IMR-90 (cell line): ENCODE measurements around the gene VCL. TPM values are rescaled to one million over a fixed set of nuclear protein-coding genes. Genes with fewer than 3 reads are reported as not detected.

Experiments used
- ATAC-seq: fragments of 200-7000 bp; cut with Tn5 transposase; 2 replicates; pipeline ENCODE4 v1.9.1; 2020; ENCODE audit warnings: low read depth, mild to moderate bottlenecking, moderate library complexity
- BruUV-seq: library from RNA; stranded (reverse); fragments of 400-500 nt; replicated peaks from 2 replicates; lab custom pipeline; 2021; lab: Mats Ljungman, UMichigan
- CTCF ChIA-PET: fragments of 300-600 bp; formaldehyde crosslinking; extraction: SDS; loops from one replicate; lab custom pipeline; 2021; ENCODE audit warnings: antibody characterized with exemption; lab: Yijun Ruan, JAX
- POLR2A ChIA-PET: fragments of 300-600 bp; sonication (Branson Sonifier 250); formaldehyde crosslinking; loops from one replicate; lab custom pipeline; 2022; ENCODE audit warnings: antibody characterized with exemption; ENCODE audit not compliant: unreplicated experiment; lab: Charles Lee
- DNase-seq: peaks from one replicate; pipeline ENCODE4 v3.0.0; 2013
- H2AFZ ChIP-seq: replicated peaks from 2 replicates; pipeline ENCODE3; 2013; ENCODE audit warnings: low read length, mild to moderate bottlenecking; ENCODE audit not compliant: poor library complexity
- H2AK5ac ChIP-seq: 2 replicates; pipeline ENCODE4 v1.6.1; 2013; ENCODE audit warnings: low read depth, low read length, inconsistent platforms
- H2AK9ac ChIP-seq: replicated peaks from 2 replicates; pipeline ENCODE3; 2013; ENCODE audit warnings: mild to moderate bottlenecking, low read depth, low read length, moderate library complexity; ENCODE audit not compliant: poor library complexity
- H2BK120ac ChIP-seq: 2 replicates; pipeline ENCODE4 v1.6.1; 2013; ENCODE audit warnings: low read depth, low read length, inconsistent platforms
- H2BK15ac ChIP-seq: 3 replicates; pipeline ENCODE4 v1.6.1; 2013; ENCODE audit warnings: low read depth, low read length, inconsistent platforms
- H2BK20ac ChIP-seq: 2 replicates; pipeline ENCODE4 v1.6.1; 2013; ENCODE audit warnings: low read depth, mild to moderate bottlenecking, inconsistent platforms, low read length, moderate library complexity
- H2BK5ac ChIP-seq: 2 replicates; pipeline ENCODE4 v1.6.1; 2013; ENCODE audit warnings: mild to moderate bottlenecking, low read depth, low read length, inconsistent platforms; ENCODE audit not compliant: poor library complexity, severe bottlenecking
- H3K14ac ChIP-seq: replicated peaks from 2 replicates; pipeline ENCODE4 v1.6.1; 2013; ENCODE audit warnings: low read depth, low read length, inconsistent platforms
- H3K18ac ChIP-seq: 2 replicates; pipeline ENCODE4 v1.6.1; 2013; ENCODE audit warnings: low read depth, low read length, control low read depth
- H3K23ac ChIP-seq: 2 replicates; pipeline ENCODE4 v1.6.1; 2013; ENCODE audit warnings: low read depth, low read length, inconsistent platforms
- H3K27ac ChIP-seq: 2 replicates; pipeline ENCODE4 v1.5.1; 2013; ENCODE audit warnings: mild to moderate bottlenecking, control low read depth, low read length; ENCODE audit not compliant: insufficient read depth
- H3K27me3 ChIP-seq: 2 replicates; pipeline ENCODE4 v1.6.1; 2013; ENCODE audit warnings: low read length; ENCODE audit not compliant: control insufficient read depth, insufficient read depth
- H3K36me3 ChIP-seq: 2 replicates; pipeline ENCODE4 v1.6.1; 2013; ENCODE audit warnings: low read length, mixed read lengths; ENCODE audit not compliant: control insufficient read depth, insufficient read depth
- H3K4ac ChIP-seq: 2 replicates; pipeline ENCODE4 v1.6.1; 2013; ENCODE audit warnings: low read depth, low read length, inconsistent platforms
- H3K4me1 ChIP-seq: 2 replicates; pipeline ENCODE4 v1.6.1; 2013; ENCODE audit warnings: low read length, mixed read lengths; ENCODE audit not compliant: control insufficient read depth, insufficient read depth
- H3K4me2 ChIP-seq: 2 replicates; pipeline ENCODE4 v1.6.1; 2013; ENCODE audit warnings: low read depth, mild to moderate bottlenecking, control low read depth, low read length, moderate library complexity
- H3K4me3 ChIP-seq: 2 replicates; pipeline ENCODE4 v1.5.1; 2013; ENCODE audit warnings: low read depth, mild to moderate bottlenecking, control low read depth, low read length, moderate library complexity; ENCODE audit not compliant: insufficient read depth
- H3K56ac ChIP-seq: 2 replicates; pipeline ENCODE4 v1.6.1; 2013; ENCODE audit warnings: low read length, inconsistent platforms; ENCODE audit not compliant: insufficient read depth; ENCODE audit errors: extremely low read depth
- H3K79me1 ChIP-seq, 2 experiments: 2 replicates each; pipeline ENCODE4 v1.6.1; 2013; ENCODE audit warnings: low read length in 2 of 2, inconsistent platforms in 1 of 2, low read depth in 1 of 2
- H3K9ac ChIP-seq: 2 replicates; pipeline ENCODE4 v1.6.1; 2013; ENCODE audit warnings: low read depth, low read length, control low read depth
- H3K9me1 ChIP-seq: 2 replicates; pipeline ENCODE4 v1.6.1; 2013; ENCODE audit warnings: low read length, inconsistent platforms; ENCODE audit not compliant: insufficient read depth
- H3K9me3 ChIP-seq: 2 replicates; pipeline ENCODE4 v1.6.1; 2013; ENCODE audit warnings: low read length; ENCODE audit not compliant: control insufficient read depth, insufficient read depth
- H4K20me1 ChIP-seq: 2 replicates; pipeline ENCODE4 v1.6.1; 2013; ENCODE audit warnings: low read length, inconsistent platforms; ENCODE audit not compliant: insufficient read depth
- H4K5ac ChIP-seq: 2 replicates; pipeline ENCODE4 v1.6.1; 2013; ENCODE audit warnings: mild to moderate bottlenecking, low read depth, low read length, control low read depth
- H4K8ac ChIP-seq, 2 experiments: 2 replicates each; pipeline ENCODE4 v1.6.1; 2013; ENCODE audit warnings: low read depth in 2 of 2, low read length in 2 of 2, control low read depth in 1 of 2, inconsistent platforms in 1 of 2
- H4K91ac ChIP-seq: 2 replicates; pipeline ENCODE4 v1.6.1; 2013; ENCODE audit warnings: low read depth, low read length, inconsistent platforms; ENCODE audit not compliant: insufficient read depth
- CEBPB ChIP-seq: IDR thresholded peaks from 2 replicates; pipeline ENCODE4 v1.6.1; 2012; ENCODE audit warnings: low read depth, low read length, improper control_type of control experiment
- CHD1 ChIP-seq: IDR thresholded peaks from 2 replicates; pipeline ENCODE4 v1.6.1; 2012; ENCODE audit warnings: low read depth, low read length, improper control_type of control experiment
- CTCF ChIP-seq: conservative IDR thresholded peaks from 2 replicates; pipeline ENCODE4 v1.5.1; 2012; ENCODE audit warnings: mild to moderate bottlenecking, low read depth, low read length, improper control_type of control experiment
- ELK1 ChIP-seq: fragments of 150-350 bp; IDR thresholded peaks from 2 replicates; pipeline ENCODE4 v1.6.1; 2016; ENCODE audit warnings: low read depth, mild to moderate bottlenecking, low read length, moderate library complexity, borderline replicate concordance
- FOS ChIP-seq: fragments of 150-350 bp; IDR thresholded peaks from 2 replicates; pipeline ENCODE4 v1.6.1; 2016; ENCODE audit warnings: low read depth, low read length
- MAFK ChIP-seq: IDR thresholded peaks from 2 replicates; pipeline ENCODE4 v1.6.1; 2012; ENCODE audit warnings: low read depth, low read length, improper control_type of control experiment
- MXI1 ChIP-seq: IDR thresholded peaks from 2 replicates; pipeline ENCODE4 v1.6.1; 2012; ENCODE audit warnings: low read depth, mild to moderate bottlenecking, low read length, moderate library complexity, borderline replicate concordance
- POLR2A ChIP-seq: IDR thresholded peaks from 2 replicates; pipeline ENCODE4 v1.6.1; 2012; ENCODE audit warnings: mild to moderate bottlenecking, low read depth, low read length
- RAD21 ChIP-seq: IDR thresholded peaks from 2 replicates; pipeline ENCODE4 v1.6.1; 2012; ENCODE audit warnings: low read length, improper control_type of control experiment
- RCOR1 ChIP-seq: IDR thresholded peaks from 2 replicates; pipeline ENCODE4 v1.6.1; 2012; ENCODE audit warnings: mild to moderate bottlenecking, low read length, improper control_type of control experiment; ENCODE audit not compliant: insufficient replicate concordance
- RFX5 ChIP-seq: IDR thresholded peaks from 2 replicates; pipeline ENCODE4 v1.8.0; 2012; ENCODE audit warnings: low read depth, mild to moderate bottlenecking, low read length, moderate library complexity
- USF2 ChIP-seq: fragments of 150-350 bp; IDR thresholded peaks from 2 replicates; pipeline ENCODE4 v1.6.1; 2017; ENCODE audit warnings: mild to moderate bottlenecking, antibody characterized with exemption, low read length, low read depth
- WGBS, 2 experiments: methylation state at CpG; one replicate each; pipeline versions ENCODE4 v1.1.5 to v1.1.7; 2013; ENCODE audit warnings: missing lambda C conversion rate in 2 of 2; ENCODE audit not compliant: insufficient read length in 1 of 2; ENCODE audit errors: extremely low coverage in 2 of 2; 5-methylcytosine and 5-hydroxymethylcytosine counted together
- dilution Hi-C: fragments of 300-500 bp; cut with HindIII; formaldehyde crosslinking; loops from one replicate; pipeline ENCODE4 v1.14.3; 2018; ENCODE audit warnings: low sequenced_read_pairs; ENCODE audit not compliant: unreplicated experiment
- in situ Hi-C: fragments of 300-500 bp; cut with MboI; formaldehyde crosslinking; loops from 3 replicates; pipeline ENCODE4 v1.14.3; 2019; ENCODE audit warnings: low sequenced_read_pairs, inconsistent platforms, mixed read lengths
- intact Hi-C: fragments of 100-400 bp; cut with micrococcal nuclease; formaldehyde crosslinking; loops from 2 replicates; pipeline ENCODE4 v1.10.0; 2022
- polyA plus RNA-seq, 3 experiments: library from polyadenylated mRNA; depleted of rRNA; stranded (reverse); fragments of >200 nt; gene quantifications; 2 replicates each; pipeline ENCODE4 v1.2.3, GENCODE V29; 2012; ENCODE audit warnings: low replicate concordance in 1 of 3
- total RNA-seq: library from RNA; depleted of rRNA; stranded (reverse); fragments of >200 nt; gene quantifications from 2 replicates; pipeline ENCODE4 v1.2.3, GENCODE V29; 2012

The VCL gene
- total and polyA plus RNA-seq, 2 of the 4 experiments (the other 2 are of a cell fraction) = 227 to 283 TPM

GRCh38 chr10:73953665-73954064 is 44.3 kb upstream of the VCL start (continued):
- TF ChIP-seq ELK1 (no peak), FOS (no peak), MAFK (no peak), CEBPB (no peak)

GRCh38 chr10:73954737-73955136 is 43.2 kb upstream of the VCL start:
- H3K14ac ChIP-seq = no peak overlapping the region
- H3K9me1 ChIP-seq = peaks cover 24% of the 10 kb centered on the region
- dilution Hi-C loops = no loop called here

More at GRCh38 chr10:73954737-73955136, 43.2 kb upstream of the VCL start:
- TF ChIP-seq POLR2A = no peak
- no peak for TF ChIP-seq MXI1
- no peak for TF ChIP-seq CEBPB
- TF ChIP-seq RFX5 = no peak
- TF ChIP-seq ELK1 = no peak
- no peak for TF ChIP-seq RCOR1
- TF ChIP-seq MAFK = no peak
- TF ChIP-seq RAD21 = no peak
- no peak for TF ChIP-seq CTCF
- TF ChIP-seq CHD1 = no peak
- TF ChIP-seq USF2 = no peak
- in situ Hi-C loops (no loop called here), intact Hi-C loops (loop anchor here (5.0 kb wide), 2 partner anchors 38 to 128 kb away; no protein-coding TSS in a partner anchor)
- Histone ChIP-seq H3K18ac (no peak overlapping the region), H4K91ac (no peak overlapping the region), H3K36me3 (no peaks in the 10 kb centered on the region), H2AK9ac (no peak overlapping the region), H4K5ac (no peak overlapping the region), H3K23ac (no peak overlapping the region), H3K4me1 (peaks cover 18% of the 10 kb centered on the region), H2BK20ac (no peak overlapping the region), H3K9me3 (no peaks in the 10 kb centered on the region), H3K56ac (no peak overlapping the region), H3K79me1 (peaks cover 0 to 10% of the 10 kb centered on the region in 2 experiments; a peak in 2 of 4 replicates), H4K20me1 (no peaks in the 10 kb centered on the region), H3K27me3 (no peaks in the 10 kb centered on the region), H3K9ac (no peak overlapping the region), H2AK5ac (no peak overlapping the region), H4K8ac (no peak overlapping the region), H2BK5ac (no peak overlapping the region), H3K4me2 (no peak overlapping the region), H2AFZ (no peak overlapping the region), H3K4ac (no peak overlapping the region), H3K27ac (no peak overlapping the region), H3K4me3 (no peak overlapping the region), H2BK15ac (0 out of 3 replicates have a peak overlapping the region, but pooled peaks have one; percentile 51), H2BK120ac (no peak overlapping the region)
- ATAC-seq (no peak), DNase-seq (no peak)
- no CpG with 5 or more reads among the region's 2 CpGs for WGBS, 2 experiments
- ChIA-PET POLR2A (no interaction called here), CTCF (no interaction called here)
- BruUV-seq = no TSS peak
